ENCODE data around the gene GRID1. TPM values are rescaled to one million over a fixed set of nuclear protein-coding genes. Genes with fewer than 3 reads are reported as not detected.

The GRID1 gene
- polyA plus RNA-seq, 1 experiment = 0.49 TPM

DNA sequence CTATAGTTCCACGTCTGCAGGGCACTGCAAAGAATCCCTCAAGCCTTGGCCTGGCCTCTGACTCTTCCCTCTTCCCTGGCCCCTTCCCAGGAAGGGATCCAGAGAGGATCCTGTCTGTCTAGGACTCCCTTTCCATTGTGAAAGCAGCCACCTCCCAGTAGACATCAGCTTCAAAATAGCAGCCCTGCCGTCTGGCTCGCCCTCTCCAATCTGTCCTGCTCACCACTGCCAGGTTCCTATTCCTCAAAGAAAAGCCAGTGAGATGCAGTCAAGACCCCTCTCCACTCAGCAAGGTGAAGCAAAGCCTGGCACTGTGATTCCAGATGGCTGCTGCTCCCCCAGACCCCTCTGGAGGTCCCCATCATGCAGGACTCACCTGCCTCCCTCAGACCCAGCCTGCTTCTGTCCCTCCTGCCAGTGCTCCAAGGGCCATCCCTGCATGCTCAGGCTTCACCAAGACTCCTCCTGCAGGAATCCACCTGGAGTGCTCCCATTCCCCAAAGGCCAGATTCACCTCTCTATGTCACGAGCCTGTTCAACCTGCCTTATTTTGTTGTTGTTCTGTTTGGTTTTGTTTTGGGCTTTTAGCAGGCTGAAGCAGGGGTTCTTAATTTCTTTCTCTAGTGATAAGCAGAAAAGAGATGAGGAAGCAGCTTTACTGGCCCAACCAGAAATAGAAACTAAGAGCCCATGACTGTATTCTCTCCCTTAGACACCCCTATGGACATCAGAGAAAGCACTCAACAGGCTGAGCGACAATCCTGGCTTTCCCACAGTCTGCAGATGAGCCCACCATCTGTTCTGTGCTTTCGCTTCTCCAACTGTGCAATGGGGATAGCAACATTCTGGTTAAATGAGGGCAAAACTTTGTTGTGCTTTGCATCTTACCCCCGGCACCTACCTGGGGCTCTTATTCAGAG lies 305.1 kb downstream of the GRID1 start:
- no peaks in the 10 kb centered on the region for H3K36me3 ChIP-seq (ENCODE audit: control insufficient read depth, insufficient read depth, low read length)
- no peaks in the 10 kb centered on the region for H3K27me3 ChIP-seq (ENCODE audit: control insufficient read depth, insufficient read depth, low read length)
- TF ChIP-seq, protein P1, sequence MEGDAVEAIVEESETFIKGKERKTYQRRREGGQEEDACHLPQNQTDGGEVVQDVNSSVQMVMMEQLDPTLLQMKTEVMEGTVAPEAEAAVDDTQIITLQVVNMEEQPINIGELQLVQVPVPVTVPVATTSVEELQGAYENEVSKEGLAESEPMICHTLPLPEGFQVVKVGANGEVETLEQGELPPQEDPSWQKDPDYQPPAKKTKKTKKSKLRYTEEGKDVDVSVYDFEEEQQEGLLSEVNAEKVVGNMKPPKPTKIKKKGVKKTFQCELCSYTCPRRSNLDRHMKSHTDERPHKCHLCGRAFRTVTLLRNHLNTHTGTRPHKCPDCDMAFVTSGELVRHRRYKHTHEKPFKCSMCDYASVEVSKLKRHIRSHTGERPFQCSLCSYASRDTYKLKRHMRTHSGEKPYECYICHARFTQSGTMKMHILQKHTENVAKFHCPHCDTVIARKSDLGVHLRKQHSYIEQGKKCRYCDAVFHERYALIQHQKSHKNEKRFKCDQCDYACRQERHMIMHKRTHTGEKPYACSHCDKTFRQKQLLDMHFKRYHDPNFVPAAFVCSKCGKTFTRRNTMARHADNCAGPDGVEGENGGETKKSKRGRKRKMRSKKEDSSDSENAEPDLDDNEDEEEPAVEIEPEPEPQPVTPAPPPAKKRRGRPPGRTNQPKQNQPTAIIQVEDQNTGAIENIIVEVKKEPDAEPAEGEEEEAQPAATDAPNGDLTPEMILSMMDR (IDR thresholded peaks at IDR 0.05; ENCODE audit: insufficient read depth, low read depth, low read length) = no peak
- ChIA-PET CTCF (no interaction called here), POLR2A (no interaction called here)
- no peak overlapping the region for H3K4me3 ChIP-seq (ENCODE audit: low read depth, low read length)
- no peak for DNase-seq (ENCODE audit: low read depth)

DNA sequence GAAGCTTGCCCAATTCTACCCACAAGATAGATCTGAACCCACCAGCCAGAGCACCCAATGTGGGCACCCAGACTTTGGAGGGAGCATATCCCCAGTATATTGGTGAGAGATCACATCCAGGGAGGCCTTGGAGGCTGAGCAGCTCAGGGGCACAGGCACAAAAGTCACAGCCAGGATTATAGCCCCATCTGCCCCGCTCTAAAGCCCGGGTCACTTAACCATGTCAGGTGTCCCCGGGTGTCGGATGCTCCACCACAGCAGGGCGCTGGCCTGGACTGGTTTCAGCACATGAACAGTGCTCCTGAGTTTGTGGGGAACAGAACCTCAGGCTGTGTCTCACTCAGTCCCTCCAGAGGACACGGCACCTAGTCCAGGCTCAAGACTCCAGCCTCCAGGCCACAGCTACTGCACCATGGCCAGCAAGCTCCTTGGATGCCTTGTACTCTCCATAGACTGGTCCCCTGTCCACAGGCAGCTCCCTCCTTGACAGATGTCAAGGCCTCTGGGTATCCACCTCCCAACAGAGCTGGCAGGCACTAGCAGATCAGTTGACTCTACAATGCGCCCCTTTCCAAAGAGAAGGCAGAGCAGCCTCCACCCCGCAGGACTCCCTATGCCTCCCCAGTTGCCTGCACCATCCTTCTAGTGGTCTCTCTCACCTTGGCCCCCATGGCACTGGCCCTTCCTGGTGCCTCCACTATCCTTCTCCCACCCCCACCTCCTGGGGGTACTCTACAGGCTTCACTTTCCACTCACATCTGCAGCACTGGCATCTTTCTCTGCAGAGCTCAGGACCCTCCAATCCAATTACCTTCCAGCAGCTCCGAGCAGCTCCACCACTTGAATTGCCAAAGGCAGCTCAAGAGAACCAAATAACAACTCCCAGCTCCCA lies 306.0 kb downstream of the GRID1 start:
- ChIA-PET CTCF (no interaction called here), POLR2A (no interaction called here)
- TF ChIP-seq, protein P1 (IDR thresholded peaks at IDR 0.05; ENCODE audit: insufficient read depth, low read depth, low read length) = no peak
- DNase-seq (ENCODE audit: low read depth) = no peak
- H3K27me3 ChIP-seq (ENCODE audit: control insufficient read depth, insufficient read depth, low read length) = no peaks in the 10 kb centered on the region
- H3K36me3 ChIP-seq (ENCODE audit: control insufficient read depth, insufficient read depth, low read length) = no peaks in the 10 kb centered on the region
- no peak overlapping the region for H3K4me3 ChIP-seq (ENCODE audit: low read depth, low read length)

DNA sequence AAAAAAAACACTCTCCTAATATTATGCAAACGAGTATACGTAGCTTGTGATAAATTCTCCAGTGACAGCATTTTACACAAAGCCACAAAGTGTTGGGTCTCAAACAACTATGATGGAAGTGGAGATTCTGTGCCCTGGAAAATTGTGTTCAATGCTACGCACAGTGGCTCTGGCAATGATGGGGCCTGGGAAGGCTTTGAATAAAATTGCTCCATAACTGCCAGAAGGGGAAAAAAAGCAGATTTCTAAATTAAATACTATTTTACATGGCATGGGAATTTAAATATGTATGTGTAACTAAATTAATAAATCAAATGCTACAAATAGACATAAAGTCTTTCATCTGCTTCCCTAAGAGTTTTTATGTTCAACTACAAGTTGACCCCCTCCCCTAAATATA lies 306.7 kb downstream of the GRID1 start:
- POLR2A ChIA-PET = no interaction called here
- TF ChIP-seq, protein P1 (IDR thresholded peaks at IDR 0.05; ENCODE audit: insufficient read depth, low read depth, low read length) = no peak

DNA sequence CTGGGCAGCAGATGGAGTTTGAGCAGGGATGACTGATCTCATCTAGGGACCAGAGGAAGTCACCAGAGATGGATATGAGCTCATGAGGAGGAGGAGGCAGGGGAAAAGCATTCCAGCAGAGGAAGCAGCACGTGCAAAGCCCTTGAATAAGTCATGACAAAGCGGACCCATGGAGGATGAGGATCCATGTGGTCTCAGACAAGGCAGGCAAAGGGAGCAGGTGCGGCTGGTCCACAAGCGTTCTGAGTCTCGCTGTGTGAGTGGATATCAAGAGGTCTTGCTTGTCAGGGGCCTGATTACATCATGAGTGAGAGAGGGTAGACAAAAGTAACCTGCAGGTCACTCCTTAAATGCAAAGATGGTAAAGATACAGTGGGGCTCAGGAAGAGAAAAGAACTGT lies 307.6 kb downstream of the GRID1 start:
- ChIA-PET POLR2A (no interaction called here), CTCF (no interaction called here)
- no peak for DNase-seq (ENCODE audit: low read depth)
- H3K36me3 ChIP-seq (ENCODE audit: control insufficient read depth, insufficient read depth, low read length) = no peaks in the 10 kb centered on the region
- H3K27me3 ChIP-seq (ENCODE audit: control insufficient read depth, insufficient read depth, low read length) = no peaks in the 10 kb centered on the region
- TF ChIP-seq, protein P1 (IDR thresholded peaks at IDR 0.05; ENCODE audit: insufficient read depth, low read depth, low read length) = no peak
- no peak overlapping the region for H3K4me3 ChIP-seq (ENCODE audit: low read depth, low read length)

More for the DNA sequence above, 306.7 kb downstream of the GRID1 start:
- no peak overlapping the region for H3K4me3 ChIP-seq (ENCODE audit: low read depth, low read length)
- CTCF ChIA-PET = no interaction called here
- DNase-seq (ENCODE audit: low read depth) = no peak
- no peaks in the 10 kb centered on the region for H3K27me3 ChIP-seq (ENCODE audit: control insufficient read depth, insufficient read depth, low read length)
- H3K36me3 ChIP-seq (ENCODE audit: control insufficient read depth, insufficient read depth, low read length) = no peaks in the 10 kb centered on the region

DNA sequence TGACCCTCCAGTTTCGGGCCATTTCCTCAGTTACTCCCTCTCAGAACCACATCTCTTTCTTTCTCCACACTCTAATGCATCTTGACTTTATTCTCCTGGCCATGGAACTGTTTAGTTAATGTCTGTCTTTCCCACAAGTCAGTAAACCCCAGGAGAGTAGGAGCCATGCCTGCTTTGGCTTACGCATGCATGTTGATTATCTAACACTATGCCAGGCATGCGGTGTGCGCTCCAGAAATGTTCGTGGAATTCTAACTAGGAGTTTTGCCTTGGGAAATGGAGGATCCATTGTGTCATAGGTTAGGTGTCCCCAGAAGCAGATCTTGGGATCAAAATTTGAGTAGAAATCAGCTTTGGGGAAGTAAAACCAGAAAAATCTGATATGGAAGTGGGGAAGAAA lies 308.9 kb downstream of the GRID1 start:
- ChIA-PET POLR2A (no interaction called here), CTCF (no interaction called here)
- TF ChIP-seq, protein P1 (IDR thresholded peaks at IDR 0.05; ENCODE audit: insufficient read depth, low read depth, low read length) = no peak
- no peak for DNase-seq (ENCODE audit: low read depth)
- no peaks in the 10 kb centered on the region for H3K36me3 ChIP-seq (ENCODE audit: control insufficient read depth, insufficient read depth, low read length)
- H3K27me3 ChIP-seq (ENCODE audit: control insufficient read depth, insufficient read depth, low read length) = no peaks in the 10 kb centered on the region
- no peak overlapping the region for H3K4me3 ChIP-seq (ENCODE audit: low read depth, low read length)
